GM18867 (cell line): ENCODE results near the gene POLR3G.

Experiments used
- ATAC-seq: cut with Tn5 transposase; IDR thresholded peaks from one replicate; pipeline ENCODE4 v1.9.1; 2021; ENCODE audit warnings: mild to moderate bottlenecking, moderate library complexity; ENCODE audit not compliant: unreplicated experiment

Gene POLR3G

GRCh38 chr5:90495146-90495545 lies 20.5 kb downstream of the POLR3G start:
- ATAC-seq, result no peak

- no peak for ATAC-seq
Measured at GRCh38 chr5:90503596-90503995, 28.9 kb downstream of the POLR3G start.

- no peak for ATAC-seq
Measured at GRCh38 chr5:90504743-90505142, 30.1 kb downstream of the POLR3G start.

GRCh38 chr5:90506221-90506620 lies 31.6 kb downstream of the POLR3G start:
- no peak for ATAC-seq

GRCh38 chr5:90510438-90510837 lies 35.8 kb downstream of the POLR3G start:
- no peak for ATAC-seq

- ATAC-seq, result no peak
Measured at GRCh38 chr5:90514520-90514919, 39.9 kb downstream of the POLR3G start.

GRCh38 chr5:90518661-90519060 lies 44.0 kb downstream of the POLR3G start:
- ATAC-seq, result no peak

- no peak for ATAC-seq
Measured at GRCh38 chr5:90519081-90519480, 44.4 kb downstream of the POLR3G start.

- peak; percentile 9 for ATAC-seq
Measured at GRCh38 chr5:90528601-90529193, 54.0 kb downstream of the POLR3G start.

- ATAC-seq, result peak; percentile 89
Measured at GRCh38 chr5:90529194-90529938, 54.7 kb downstream of the POLR3G start, which contains the start of gene LYSMD3. Gene LYSMD3, minus strand, starts transcription at chr5:90529584. Its CDS starts 4,295 bp downstream, at chr5:90525289.

GRCh38 chr5:90529939-90530677 lies 55.4 kb downstream of the POLR3G start:
- peak; percentile 47 for ATAC-seq

- no peak for ATAC-seq
Measured at GRCh38 chr5:90530736-90531487, 56.2 kb downstream of the POLR3G start.

GRCh38 chr5:90533794-90534193 lies 59.1 kb downstream of the POLR3G start:
- ATAC-seq, result no peak

- ATAC-seq, result no peak
Measured at GRCh38 chr5:90534922-90535321, 60.3 kb downstream of the POLR3G start.

GRCh38 chr5:90542827-90543519 lies 68.3 kb downstream of the POLR3G start:
- ATAC-seq, result no peak

GRCh38 chr5:90545511-90545910 lies 70.8 kb downstream of the POLR3G start:
- ATAC-seq, result no peak

- ATAC-seq, result no peak
Measured at GRCh38 chr5:90546216-90546837, 71.7 kb downstream of the POLR3G start.

- ATAC-seq, result no peak
Measured at GRCh38 chr5:90547072-90547536, 72.4 kb downstream of the POLR3G start.

- ATAC-seq, result peak; percentile 48
Measured at GRCh38 chr5:90548069-90548593, 73.5 kb downstream of the POLR3G start.

GRCh38 chr5:90549223-90549622 lies 74.6 kb downstream of the POLR3G start:
- no peak for ATAC-seq
